Measurements from ENCODE around the gene PSMB4.

DNA sequence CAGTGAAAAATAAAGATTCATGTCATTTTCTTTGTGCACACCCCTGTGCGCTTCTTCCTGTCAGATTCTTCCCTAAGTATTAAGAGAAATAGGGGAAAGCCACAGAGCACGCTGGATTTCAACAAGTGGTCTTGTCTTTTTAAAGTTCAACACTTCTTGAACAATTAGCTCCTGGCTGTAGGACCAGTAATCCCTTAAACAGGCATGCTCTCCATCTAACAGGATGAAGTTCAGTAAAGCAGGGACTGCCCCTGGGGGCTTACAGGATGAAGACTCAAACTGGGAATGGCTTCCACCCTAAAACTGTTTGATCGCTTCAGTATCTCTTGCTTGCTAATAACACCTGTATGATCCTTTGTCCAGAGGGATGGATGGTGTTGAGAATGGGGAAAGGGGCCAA is 4.2 kb downstream of the PSMB4 start:
- TF ChIP-seq, protein P1, sequence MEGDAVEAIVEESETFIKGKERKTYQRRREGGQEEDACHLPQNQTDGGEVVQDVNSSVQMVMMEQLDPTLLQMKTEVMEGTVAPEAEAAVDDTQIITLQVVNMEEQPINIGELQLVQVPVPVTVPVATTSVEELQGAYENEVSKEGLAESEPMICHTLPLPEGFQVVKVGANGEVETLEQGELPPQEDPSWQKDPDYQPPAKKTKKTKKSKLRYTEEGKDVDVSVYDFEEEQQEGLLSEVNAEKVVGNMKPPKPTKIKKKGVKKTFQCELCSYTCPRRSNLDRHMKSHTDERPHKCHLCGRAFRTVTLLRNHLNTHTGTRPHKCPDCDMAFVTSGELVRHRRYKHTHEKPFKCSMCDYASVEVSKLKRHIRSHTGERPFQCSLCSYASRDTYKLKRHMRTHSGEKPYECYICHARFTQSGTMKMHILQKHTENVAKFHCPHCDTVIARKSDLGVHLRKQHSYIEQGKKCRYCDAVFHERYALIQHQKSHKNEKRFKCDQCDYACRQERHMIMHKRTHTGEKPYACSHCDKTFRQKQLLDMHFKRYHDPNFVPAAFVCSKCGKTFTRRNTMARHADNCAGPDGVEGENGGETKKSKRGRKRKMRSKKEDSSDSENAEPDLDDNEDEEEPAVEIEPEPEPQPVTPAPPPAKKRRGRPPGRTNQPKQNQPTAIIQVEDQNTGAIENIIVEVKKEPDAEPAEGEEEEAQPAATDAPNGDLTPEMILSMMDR (IDR thresholded peaks at IDR 0.05; ENCODE audit: low read length), result no peak
- TF ChIP-seq EZH2 (optimal IDR thresholded peaks at IDR 0.05; ENCODE audit: low read depth, low read length), result no peak
- TF ChIP-seq EZH2phosphoT487 (IDR thresholded peaks at IDR 0.05; ENCODE audit: low read length), result no peak
